H1 (cell line): ENCODE measurements around the gene MCC.

Experiments
- EZH2 ChIP-seq: fragments of 200-600 bp; sonication (generic); IDR thresholded peaks from 2 replicates; pipeline ENCODE4 v1.7.1; 2012; ENCODE audit warnings: low read depth, mild to moderate bottlenecking, moderate library complexity, low read length, inconsistent platforms; ENCODE audit not compliant: severe bottlenecking
- JUND ChIP-seq: IDR thresholded peaks from 2 replicates; pipeline ENCODE4 v1.6.1; 2011; ENCODE audit warnings: mild to moderate bottlenecking, improper control_type of control experiment, low read length
- SIN3A ChIP-seq, 2 experiments: IDR thresholded peaks in 1 of 2; conservative IDR thresholded peaks in 1 of 2; 2 replicates each; pipeline ENCODE4 v1.6.1; 2011 to 2012; ENCODE audit warnings: low read length in 2 of 2, improper control_type of control experiment in 1 of 2, low read depth in 1 of 2, mild to moderate bottlenecking in 1 of 2
- TF ChIP-seq, protein P1 (sequence below), 3 experiments: IDR thresholded peaks; 1 replicate in 2 of 3; 2 replicates in 1 of 3; pipeline versions ENCODE4 v1.5.1 to v1.6.1; 2011; ENCODE audit warnings: low read length in 3 of 3, mild to moderate bottlenecking in 3 of 3, inconsistent platforms in 2 of 3, low read depth in 1 of 3, moderate library complexity in 1 of 3; ENCODE audit not compliant: insufficient read depth in 1 of 3; ENCODE audit errors: control extremely low read depth in 1 of 3

DNA sequence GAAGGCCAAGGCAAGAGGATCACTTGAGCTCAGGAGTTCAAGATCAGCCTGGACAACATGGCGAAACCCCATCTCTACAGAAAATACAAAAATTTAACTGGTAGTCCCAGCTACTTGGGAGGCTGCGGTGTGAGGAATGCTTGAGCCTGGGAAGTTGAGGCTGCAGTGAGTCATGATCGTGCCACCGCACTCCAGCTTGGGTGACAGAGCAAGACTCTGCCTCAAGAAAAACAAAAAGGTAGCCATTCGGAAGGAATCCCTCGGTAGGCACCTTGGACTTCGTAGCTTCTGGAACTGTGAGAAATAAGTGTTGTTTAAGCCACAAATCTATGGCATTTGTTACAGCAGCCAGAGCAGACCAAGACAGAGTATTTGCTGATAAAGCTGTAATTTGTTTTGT lies 337.4 kb downstream of the MCC start:
- TF ChIP-seq, protein P1, sequence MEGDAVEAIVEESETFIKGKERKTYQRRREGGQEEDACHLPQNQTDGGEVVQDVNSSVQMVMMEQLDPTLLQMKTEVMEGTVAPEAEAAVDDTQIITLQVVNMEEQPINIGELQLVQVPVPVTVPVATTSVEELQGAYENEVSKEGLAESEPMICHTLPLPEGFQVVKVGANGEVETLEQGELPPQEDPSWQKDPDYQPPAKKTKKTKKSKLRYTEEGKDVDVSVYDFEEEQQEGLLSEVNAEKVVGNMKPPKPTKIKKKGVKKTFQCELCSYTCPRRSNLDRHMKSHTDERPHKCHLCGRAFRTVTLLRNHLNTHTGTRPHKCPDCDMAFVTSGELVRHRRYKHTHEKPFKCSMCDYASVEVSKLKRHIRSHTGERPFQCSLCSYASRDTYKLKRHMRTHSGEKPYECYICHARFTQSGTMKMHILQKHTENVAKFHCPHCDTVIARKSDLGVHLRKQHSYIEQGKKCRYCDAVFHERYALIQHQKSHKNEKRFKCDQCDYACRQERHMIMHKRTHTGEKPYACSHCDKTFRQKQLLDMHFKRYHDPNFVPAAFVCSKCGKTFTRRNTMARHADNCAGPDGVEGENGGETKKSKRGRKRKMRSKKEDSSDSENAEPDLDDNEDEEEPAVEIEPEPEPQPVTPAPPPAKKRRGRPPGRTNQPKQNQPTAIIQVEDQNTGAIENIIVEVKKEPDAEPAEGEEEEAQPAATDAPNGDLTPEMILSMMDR (IDR thresholded peaks at IDR 0.05; ENCODE audit: control extremely low read depth in 1 of 3, insufficient read depth in 1 of 3, low read depth in 1 of 3, low read length in 3 of 3), result no peak
- TF ChIP-seq JUND (no peak), EZH2 (no peak), SIN3A (conservative IDR thresholded peaks at IDR 0.05 in 1 of 2, IDR thresholded peaks at IDR 0.05 in 1 of 2; ENCODE audit: low read depth in 1 of 2, low read length in 2 of 2) (no peak)
